AG10803 (cell line): ENCODE results near the gene TBC1D19.

Experiments
- DNase-seq: peaks from one replicate; pipeline ENCODE4 v3.0.0; 2010; ENCODE audit warnings: low read depth
- H3K4me3 ChIP-seq: 2 replicates; pipeline ENCODE4 v1.5.1; 2011; ENCODE audit warnings: mild to moderate bottlenecking, low read length, control low read depth
- TF ChIP-seq, protein P1 (sequence below): conservative IDR thresholded peaks from 2 replicates; pipeline ENCODE4 v1.5.1; 2011; ENCODE audit warnings: mild to moderate bottlenecking, low read length, control low read depth, inconsistent platforms

Gene TBC1D19

GRCh38 chr4:26796081-26796480 is 212.2 kb downstream of the TBC1D19 start:
- no peak overlapping the region for H3K4me3 ChIP-seq
- no peak for DNase-seq
- TF ChIP-seq, protein P1, sequence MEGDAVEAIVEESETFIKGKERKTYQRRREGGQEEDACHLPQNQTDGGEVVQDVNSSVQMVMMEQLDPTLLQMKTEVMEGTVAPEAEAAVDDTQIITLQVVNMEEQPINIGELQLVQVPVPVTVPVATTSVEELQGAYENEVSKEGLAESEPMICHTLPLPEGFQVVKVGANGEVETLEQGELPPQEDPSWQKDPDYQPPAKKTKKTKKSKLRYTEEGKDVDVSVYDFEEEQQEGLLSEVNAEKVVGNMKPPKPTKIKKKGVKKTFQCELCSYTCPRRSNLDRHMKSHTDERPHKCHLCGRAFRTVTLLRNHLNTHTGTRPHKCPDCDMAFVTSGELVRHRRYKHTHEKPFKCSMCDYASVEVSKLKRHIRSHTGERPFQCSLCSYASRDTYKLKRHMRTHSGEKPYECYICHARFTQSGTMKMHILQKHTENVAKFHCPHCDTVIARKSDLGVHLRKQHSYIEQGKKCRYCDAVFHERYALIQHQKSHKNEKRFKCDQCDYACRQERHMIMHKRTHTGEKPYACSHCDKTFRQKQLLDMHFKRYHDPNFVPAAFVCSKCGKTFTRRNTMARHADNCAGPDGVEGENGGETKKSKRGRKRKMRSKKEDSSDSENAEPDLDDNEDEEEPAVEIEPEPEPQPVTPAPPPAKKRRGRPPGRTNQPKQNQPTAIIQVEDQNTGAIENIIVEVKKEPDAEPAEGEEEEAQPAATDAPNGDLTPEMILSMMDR, result no peak

DNA sequence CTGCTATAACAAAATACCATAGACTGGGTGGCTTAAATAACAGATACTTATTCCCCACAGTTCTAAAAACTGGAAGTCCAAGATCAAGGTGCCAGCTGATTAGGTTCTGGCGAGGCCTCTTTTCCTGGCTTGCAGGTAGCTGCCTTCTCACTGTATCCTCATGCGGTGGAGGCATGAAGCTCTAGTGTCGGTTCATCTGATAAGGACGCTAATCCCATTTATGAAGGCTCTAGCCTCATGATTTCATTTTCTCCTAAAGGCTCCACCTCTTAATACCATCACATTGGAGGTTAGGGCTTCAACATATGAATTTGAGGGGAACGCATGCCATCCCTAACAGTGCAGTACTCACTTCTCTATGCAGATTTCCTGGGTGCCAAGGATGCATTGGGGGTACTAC is 218.9 kb downstream of the TBC1D19 start:
- TF ChIP-seq, protein P1, result no peak
- no peak overlapping the region for H3K4me3 ChIP-seq
- no peak for DNase-seq

DNA sequence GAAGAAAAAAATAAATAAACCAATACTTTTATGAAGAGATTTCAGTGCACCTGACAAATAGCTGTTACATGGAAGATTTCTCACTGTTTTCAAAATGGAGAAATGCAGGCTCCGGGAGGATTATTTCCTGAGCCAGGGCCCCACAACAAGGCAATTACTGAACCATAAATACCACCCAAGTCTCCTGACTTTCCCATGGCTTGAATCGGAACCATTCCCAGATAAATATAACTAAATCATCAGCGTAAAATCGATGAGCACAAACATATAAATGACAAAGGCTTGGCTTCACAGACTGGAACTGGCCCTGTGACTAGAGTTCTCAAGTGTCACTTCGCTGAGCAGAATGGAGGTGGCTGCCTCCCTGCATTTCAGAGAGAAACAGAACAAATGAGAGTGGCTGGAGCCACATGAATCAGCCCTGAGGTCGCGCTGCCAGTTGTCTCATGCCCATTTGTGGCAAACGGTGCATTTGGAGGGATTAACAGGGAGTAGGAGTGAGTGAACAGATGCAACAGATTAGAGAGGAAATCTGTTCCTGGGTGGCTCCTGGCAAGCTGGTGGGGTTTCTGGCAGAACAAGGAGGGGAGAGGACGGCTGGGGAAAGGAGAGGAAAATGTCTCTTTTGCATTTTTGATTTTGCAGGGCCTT is 219.5 kb downstream of the TBC1D19 start:
- no peak overlapping the region for H3K4me3 ChIP-seq
- TF ChIP-seq, protein P1, result no peak
- peak; percentile 25 for DNase-seq

DNA sequence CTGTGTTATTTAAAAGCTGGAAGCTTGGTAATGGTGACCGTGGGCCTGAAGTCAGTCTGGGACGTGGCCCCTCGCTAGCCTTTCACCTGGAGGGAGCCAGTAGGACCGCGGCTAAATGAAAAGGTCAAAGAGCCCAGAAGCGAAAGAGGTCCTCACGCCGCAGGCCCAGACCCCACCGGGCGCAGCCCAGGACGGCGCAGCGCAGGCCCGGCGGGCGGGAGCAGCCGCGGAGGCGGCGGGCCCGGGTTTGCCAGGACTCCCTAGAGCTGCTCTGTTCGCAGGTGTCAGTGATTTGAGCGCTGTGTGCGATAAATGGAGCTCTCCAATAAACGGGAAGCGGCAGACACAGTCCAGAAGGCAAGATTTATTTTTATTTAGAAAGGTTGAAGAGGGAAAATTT is 220.6 kb downstream of the TBC1D19 start:
- no peak overlapping the region for H3K4me3 ChIP-seq
- TF ChIP-seq, protein P1, result no peak
- DNase-seq, result no peak

DNA sequence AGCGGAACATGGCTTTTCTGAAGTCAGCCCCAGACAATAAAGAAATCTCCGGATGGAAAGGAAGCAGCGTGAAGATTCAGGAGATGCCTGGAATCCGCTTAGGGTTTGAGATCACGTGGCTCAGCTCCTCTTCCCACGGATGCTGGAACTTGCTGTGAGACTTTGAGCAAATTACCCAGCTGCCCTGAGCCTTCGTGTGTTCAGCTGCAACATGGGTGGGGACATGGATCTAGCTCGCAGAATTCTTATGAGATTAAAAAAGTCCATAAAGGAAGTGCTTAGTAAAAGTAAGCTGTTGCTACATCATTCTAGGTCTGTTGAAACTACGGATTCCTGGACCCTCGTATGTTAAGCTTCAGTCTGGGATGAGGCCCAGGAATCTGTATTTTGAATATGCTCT is 221.0 kb downstream of the TBC1D19 start:
- no peak for DNase-seq
- TF ChIP-seq, protein P1, result no peak
- no peak overlapping the region for H3K4me3 ChIP-seq
